Measurements from ENCODE around the gene LRRC47.
"Not testable (repeated sequence)": the region's sequence is repeated elsewhere in the genome, so short reads cannot be mapped to it uniquely, and the experiment has no call there.

LRRC47 gene

DNA sequence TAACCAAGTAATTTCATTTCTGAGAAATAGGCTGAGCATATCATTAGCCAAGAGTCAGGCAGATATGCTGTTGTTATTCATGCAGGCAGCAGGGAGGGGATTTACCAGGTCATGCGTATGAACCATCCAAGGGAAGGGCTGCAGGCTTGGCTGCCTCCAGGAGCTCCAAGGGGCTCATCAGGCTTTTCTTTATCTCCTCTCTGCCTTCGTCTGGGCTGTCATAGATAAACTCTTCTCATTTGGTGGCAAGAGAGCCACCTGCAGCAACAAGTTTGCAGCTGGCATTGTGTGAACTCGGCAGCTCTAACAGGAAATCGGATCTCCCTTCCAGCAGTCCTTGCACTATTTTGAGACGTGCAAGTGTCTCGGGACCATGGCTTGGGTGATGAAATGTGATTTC, 36.5 kb downstream of the LRRC47 start:
- FAIRE-seq (no peak), DNase-seq (ENCODE audit: insufficient read length, low spot score) (no peak)
- TF ChIP-seq, protein P1, sequence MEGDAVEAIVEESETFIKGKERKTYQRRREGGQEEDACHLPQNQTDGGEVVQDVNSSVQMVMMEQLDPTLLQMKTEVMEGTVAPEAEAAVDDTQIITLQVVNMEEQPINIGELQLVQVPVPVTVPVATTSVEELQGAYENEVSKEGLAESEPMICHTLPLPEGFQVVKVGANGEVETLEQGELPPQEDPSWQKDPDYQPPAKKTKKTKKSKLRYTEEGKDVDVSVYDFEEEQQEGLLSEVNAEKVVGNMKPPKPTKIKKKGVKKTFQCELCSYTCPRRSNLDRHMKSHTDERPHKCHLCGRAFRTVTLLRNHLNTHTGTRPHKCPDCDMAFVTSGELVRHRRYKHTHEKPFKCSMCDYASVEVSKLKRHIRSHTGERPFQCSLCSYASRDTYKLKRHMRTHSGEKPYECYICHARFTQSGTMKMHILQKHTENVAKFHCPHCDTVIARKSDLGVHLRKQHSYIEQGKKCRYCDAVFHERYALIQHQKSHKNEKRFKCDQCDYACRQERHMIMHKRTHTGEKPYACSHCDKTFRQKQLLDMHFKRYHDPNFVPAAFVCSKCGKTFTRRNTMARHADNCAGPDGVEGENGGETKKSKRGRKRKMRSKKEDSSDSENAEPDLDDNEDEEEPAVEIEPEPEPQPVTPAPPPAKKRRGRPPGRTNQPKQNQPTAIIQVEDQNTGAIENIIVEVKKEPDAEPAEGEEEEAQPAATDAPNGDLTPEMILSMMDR (IDR thresholded peaks at IDR 0.05; ENCODE audit: insufficient read depth, missing control alignments): no peak

DNA sequence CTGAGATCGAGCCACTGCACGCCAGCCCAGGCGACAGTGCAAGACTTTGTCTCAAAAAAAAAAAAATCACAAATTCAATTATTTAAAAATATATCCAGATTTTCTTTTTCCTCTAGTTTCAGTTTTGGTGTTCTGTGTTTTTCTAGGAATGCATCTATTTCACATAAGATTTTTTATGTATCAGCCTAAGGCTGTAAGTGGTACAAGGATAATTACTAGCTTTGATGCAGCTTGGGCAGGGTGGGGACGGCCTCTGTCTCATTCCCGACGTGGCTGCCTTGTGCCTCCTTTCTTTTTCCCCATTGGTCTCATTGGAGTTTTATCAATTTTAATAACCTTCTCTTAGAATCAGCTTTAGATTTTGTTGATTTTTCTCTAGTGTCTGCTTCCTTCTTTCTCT, 37.1 kb downstream of the LRRC47 start:
- TF ChIP-seq, protein P1 (IDR thresholded peaks at IDR 0.05; ENCODE audit: insufficient read depth, missing control alignments): no peak
- FAIRE-seq (no peak), DNase-seq (ENCODE audit: insufficient read length, low spot score) (no peak)

DNA sequence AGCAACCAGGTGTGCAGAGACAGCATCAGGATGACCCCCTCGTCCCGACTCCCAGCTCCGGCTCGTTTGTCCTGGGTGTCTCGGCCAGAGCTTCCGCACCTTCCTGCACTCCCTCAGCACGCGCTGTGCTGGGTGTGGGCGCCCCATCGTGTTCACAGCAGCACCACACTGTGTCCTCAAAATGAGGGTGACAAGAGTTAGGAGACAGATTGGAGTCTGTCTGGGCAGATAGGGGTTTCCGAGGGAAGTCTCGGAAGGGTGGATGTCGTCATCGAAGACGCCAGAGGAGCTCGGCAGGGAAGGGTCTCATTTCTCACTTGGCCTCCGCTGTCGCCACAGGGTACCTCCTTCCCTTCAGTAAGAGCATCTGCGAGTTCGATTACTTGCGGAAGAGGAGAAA, 39.9 kb downstream of the LRRC47 start:
- no peak for DNase-seq (ENCODE audit: insufficient read length, low spot score)
- TF ChIP-seq, protein P1 (IDR thresholded peaks at IDR 0.05; ENCODE audit: insufficient read depth, missing control alignments): no peak
- FAIRE-seq: no peak

DNA sequence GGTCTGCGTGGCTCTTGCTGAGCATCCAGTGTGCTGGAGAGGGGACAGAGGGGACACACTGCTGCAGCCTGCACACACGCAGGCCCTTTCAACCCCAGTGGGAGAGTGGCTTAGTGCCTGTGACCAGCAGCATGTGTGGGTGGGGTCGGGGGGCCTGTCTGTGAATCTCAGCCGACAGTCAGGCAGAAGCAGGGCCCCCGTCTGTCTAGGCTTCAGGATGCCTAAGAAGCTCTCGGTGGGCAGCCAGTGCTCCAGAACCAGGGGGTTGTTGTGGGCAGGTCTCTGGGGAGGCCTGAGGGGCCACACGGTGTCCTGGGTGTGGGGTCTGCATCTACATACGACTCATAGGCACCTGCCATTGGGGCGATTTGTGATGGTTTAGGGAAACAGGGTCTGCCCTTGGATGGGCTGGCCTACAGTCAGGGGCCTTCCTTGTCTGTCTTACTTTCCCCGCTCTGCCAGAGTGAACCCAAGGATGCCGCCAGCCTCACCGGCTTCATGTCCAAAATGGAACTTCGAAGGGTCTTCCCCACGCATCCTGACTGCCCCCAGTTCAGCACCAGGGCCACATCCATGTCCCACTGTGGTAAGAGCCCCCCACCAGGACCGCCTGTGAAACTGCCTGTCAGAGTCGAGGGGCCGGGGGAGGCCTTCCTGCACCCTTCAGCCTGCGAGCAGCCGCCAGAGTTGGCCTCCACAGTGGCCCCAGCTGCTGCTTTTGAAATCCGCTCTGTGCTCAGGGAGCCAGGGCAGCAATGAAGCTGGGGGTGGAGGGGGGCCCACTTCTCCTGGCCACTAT, 42.4 kb downstream of the LRRC47 start:
- TF ChIP-seq, protein P1 (IDR thresholded peaks at IDR 0.05; ENCODE audit: insufficient read depth, missing control alignments): no peak
- FAIRE-seq (no peak), DNase-seq (ENCODE audit: insufficient read length, low spot score) (no peak)

DNA sequence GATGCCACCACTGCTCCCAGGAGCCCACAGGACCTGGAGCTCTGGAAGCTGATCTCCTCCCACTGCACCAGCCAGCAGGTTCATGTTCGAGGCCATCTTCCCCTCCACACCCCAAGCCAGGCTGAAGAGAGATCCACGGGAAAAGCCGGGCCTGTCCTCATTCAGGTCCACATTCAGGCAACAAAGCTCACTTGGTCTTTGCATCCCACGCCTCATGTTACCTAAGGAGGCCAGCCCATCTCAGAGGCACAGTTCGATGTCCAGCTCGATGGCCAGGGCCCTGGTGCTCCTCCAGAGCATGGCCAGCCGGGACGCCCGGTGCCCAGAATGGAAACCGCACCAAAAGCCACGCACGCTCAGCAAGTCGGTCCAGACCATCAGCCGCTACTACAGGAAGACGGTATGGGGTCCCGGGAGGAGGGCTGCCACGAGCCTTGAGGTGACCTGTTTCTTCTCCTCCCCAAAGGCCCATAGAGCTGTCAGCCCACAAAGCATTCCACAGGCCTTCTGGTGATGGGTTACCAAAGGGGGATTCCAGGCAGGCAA, 43.8 kb downstream of the LRRC47 start, which contains the start of gene CCDC27:
TSS of gene CCDC27 (plus strand) at position 51 of the 546 bp plus-strand sequence. CDS start at position 83, 32 bp downstream.
- FAIRE-seq (no peak), DNase-seq (ENCODE audit: insufficient read length, low spot score) (no peak)
- TF ChIP-seq, protein P1 (IDR thresholded peaks at IDR 0.05; ENCODE audit: insufficient read depth, missing control alignments): no peak

DNA sequence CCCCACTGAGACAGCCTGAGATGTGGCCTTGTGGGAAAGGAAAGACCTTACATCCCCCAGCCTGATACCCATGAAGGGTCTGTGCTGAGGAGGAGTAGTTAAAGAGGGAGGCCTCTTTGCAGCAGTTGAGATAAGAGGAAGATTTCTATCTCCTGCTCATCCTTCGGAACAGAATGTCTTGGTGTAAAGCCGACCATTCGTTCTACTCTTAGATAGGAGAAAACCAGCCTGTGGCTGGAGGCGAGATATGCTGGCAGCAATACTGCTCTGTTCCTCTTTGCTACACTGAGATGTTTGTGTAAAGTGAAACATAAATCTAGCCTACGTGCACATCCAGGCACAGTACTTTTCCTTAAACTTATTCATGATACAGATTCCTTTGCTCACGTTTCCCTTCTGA, 45.6 kb downstream of the LRRC47 start:
- FAIRE-seq (no peak), DNase-seq (ENCODE audit: insufficient read length, low spot score) (no peak)
- TF ChIP-seq, protein P1 (IDR thresholded peaks at IDR 0.05; ENCODE audit: insufficient read depth, missing control alignments): no peak

DNA sequence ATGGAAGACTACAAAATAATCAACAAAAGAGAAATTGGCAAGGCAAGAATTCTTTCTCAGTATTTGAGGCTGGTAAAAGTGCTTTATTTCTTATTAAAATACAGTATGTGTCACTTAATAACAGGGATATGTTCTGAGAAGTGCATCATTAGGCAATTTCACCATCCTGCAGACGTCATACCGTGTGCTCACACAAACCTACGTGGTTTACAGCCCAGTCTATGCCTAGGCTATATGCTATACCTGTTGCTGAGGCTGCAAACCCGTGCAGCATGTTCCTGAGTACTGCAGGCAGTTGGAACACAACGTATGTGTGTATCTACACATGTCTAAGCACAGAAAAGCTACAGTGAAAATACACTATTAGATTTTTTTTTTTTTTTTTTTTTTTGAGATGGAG, 46.8 kb downstream of the LRRC47 start:
- FAIRE-seq: no peak
- TF ChIP-seq, protein P1 (IDR thresholded peaks at IDR 0.05; ENCODE audit: insufficient read depth, missing control alignments): no peak
- DNase-seq (ENCODE audit: insufficient read length, low spot score): no peak

DNA sequence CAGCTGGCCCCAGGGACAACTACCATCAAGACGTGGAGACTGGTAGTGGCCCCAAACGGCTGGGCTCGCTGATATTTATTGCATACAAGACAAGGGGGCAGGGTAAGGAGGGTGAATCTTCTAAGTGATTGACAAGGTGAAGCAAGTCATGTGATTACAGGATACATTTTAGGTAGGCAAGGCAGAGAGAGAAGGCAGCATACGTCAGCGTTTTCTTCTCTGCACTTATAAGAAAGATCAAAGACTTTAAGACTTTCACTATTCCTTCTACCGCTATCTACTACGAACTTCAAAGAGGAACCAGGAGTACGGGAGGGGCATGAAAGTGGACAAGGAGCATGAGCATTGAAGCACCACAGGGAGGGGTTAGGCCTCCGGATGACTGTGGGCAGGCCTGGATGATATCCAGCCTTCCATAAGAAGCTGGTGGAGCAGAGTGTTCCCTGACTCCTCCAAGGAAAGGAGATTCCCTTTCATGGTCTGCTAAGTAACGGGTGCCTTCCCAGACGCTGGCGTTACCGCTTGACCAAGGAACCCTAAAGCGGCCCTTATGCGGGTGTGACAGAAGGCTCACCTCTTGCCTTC, 47.9 kb downstream of the LRRC47 start:
- DNase-seq (ENCODE audit: insufficient read length, low spot score); FAIRE-seq: not testable (repeated sequence)

Data from D721Med (cell line).